ENCODE data around the gene OVOL3. TPM values are rescaled to one million over a fixed set of nuclear protein-coding genes. Genes with fewer than 3 reads are reported as not detected.
A peak's percentile ranks its signal among the peaks of the same experiment; 100 is the strongest.

Gene OVOL3
- total and polyA plus RNA-seq, 5 donors = not detected

DNA sequence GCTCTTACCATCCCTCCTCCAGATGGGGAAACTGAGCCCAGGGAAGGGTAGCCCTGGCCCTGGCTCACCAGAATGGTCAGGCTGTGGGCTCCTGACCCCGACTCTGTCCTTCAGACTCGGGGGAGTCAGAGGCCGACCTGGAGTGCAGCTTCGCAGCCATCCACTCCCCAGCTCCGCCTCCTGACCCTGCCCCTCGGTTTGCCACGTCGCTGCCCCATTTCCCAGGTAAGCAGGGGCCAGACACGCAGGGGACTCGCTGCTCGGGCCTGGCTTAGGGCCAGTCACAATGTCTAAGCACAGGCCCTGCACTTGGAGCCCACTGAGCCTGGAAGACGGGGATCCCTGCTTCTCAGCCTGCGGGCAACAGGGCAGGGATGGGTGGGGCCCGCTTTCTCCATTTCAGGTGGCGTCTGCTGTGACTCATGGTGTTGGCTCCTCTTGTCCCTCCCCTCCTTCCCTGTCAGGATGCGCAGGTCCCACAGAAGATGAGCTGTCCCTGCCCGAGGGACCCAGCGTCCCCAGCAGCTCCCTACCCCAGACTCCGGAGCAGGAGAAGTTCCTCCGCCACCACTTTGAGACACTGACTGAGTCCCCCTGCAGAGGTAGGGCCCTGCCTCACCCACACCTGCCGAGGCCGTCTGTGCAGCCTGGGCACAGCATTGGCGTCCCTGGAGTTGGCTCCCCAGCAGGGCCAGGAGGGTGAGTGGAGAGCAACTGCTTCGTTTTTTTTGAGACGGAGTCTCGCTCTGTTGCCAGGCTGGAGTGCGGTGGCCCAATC lies 9.2 kb upstream of the OVOL3 start:
- intact Hi-C loops (cut with DNase I) = no loop called here

DNA sequence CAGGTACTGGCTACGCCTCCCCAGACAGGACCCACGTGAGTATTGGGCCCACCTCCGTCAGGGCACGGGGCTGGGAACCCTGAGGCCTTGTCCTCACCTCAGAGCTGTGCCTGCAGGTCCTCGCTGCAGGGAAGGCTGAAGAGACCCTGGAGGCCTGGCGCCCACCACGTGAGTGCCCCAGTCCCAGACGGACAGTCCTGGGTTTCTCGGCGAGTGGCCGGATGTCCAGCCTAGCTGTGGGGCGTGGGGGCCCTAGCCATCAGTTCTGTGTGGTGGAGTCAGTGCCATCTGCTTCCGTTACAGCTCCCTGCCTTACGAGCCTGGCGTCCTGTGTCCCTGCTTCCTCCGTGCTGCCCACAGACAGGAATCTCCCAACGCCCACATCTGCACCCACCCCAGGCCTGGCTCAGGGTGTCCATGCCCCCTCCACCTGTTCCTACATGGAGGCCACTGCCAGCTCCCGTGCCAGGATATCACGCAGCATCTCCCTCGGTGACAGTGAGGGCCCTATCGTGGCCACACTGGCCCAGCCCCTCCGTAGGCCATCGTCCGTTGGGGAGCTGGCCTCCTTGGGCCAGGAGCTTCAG lies 7.8 kb upstream of the OVOL3 start:
- peaks cover 2% of the 10 kb centered on the region for H3K4me1 ChIP-seq (ENCODE audit: control insufficient read depth, insufficient read depth, low read length)
- ATAC-seq (no peak), DNase-seq (no peak)
- H3K27me3 ChIP-seq (ENCODE audit: control insufficient read depth, insufficient read depth) = no peaks in the 10 kb centered on the region
- intact Hi-C loops (cut with DNase I) = no loop called here
- WGBS = 92% methylated on average over 24 of the region's 24 CpGs
- no peaks in the 10 kb centered on the region for H3K9me3 ChIP-seq (ENCODE audit: control insufficient read depth, low read length)
- H3K27ac ChIP-seq (ENCODE audit: low read length) = no peak overlapping the region
- H3K4me3 ChIP-seq (ENCODE audit: low read length) = no peak overlapping the region

More for the DNA sequence above, 9.2 kb upstream of the OVOL3 start:
- WGBS = 87% methylated on average over 27 of the region's 27 CpGs
- H3K27ac ChIP-seq (ENCODE audit: low read length) = no peak overlapping the region
- no peaks in the 10 kb centered on the region for H3K27me3 ChIP-seq (ENCODE audit: control insufficient read depth, insufficient read depth)
- no peak for ATAC-seq
- no peak for DNase-seq
- no peaks in the 10 kb centered on the region for H3K9me3 ChIP-seq (ENCODE audit: control insufficient read depth, low read length)
- no peak overlapping the region for H3K4me3 ChIP-seq (ENCODE audit: low read length)
- H3K4me1 ChIP-seq (ENCODE audit: control insufficient read depth, insufficient read depth, low read length) = peaks cover 2% of the 10 kb centered on the region

DNA sequence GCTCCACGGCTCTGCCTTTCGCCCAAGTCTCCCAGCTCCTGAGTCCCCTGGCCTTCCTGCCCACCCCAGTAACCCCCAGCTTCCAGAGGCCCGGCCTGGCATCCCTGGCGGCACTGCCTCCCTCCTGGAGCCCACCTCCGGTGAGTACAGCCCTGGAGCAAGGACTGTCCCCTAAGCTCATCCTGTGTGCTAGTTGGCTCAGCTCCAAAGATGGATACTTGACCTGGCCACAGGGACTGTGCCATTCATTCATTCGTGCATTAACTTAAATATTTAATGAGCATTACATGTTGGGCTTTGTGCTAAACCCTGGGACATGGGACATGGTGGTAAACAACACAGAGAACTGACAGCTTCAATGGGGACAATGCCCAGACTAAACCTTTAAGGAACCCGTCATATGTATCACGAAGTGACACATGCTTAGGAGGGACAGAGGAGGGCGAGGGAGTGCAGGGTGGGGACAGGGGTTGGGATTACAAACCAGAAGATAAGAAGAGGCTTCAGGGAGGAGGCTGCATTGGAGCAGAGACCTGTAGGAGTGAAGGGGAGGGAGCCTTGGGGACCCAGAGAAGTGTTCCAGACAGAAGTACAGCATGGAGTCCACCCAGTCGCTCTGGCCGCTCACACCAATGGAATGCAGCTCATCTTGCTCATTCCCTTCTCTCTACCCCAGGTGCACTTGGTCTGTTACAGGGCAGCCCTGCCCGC lies 6.9 kb upstream of the OVOL3 start:
- Histone ChIP-seq H3K27me3 (ENCODE audit: control insufficient read depth, insufficient read depth) (no peaks in the 10 kb centered on the region), H3K27ac (ENCODE audit: low read length) (no peak overlapping the region), H3K9me3 (ENCODE audit: control insufficient read depth, low read length) (no peaks in the 10 kb centered on the region), H3K4me3 (ENCODE audit: low read length) (no peak overlapping the region), H3K4me1 (ENCODE audit: control insufficient read depth, insufficient read depth, low read length) (peaks cover 2% of the 10 kb centered on the region)
- WGBS = 92% methylated on average over 12 of the region's 12 CpGs
- ATAC-seq = no peak
- DNase-seq = no peak
- intact Hi-C loops (cut with DNase I) = no loop called here

DNA sequence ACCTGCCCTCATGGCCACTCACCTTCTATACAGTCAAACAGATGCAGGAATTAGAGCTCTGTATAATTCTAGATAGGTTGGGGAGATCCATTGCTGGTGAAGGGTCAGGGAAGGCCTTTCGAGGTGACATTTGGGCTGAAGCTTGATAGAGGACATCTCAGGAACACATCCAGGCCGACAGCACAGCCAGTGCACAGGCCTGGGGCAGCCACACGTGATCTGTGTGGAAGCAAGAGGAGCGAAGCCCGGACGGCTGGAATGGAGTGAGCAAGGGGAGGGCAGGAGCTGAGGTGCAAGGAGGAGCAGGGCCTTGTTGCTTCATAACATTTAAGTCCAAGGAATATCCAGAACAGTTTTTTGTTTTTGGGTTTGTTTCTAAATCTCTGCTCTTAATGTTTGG lies 4.5 kb upstream of the OVOL3 start:
- DNase-seq = no peak
- no peak for ATAC-seq
- Histone ChIP-seq H3K27ac (ENCODE audit: low read length) (no peak overlapping the region), H3K27me3 (ENCODE audit: control insufficient read depth, insufficient read depth) (no peaks in the 10 kb centered on the region), H3K4me3 (ENCODE audit: low read length) (no peak overlapping the region), H3K4me1 (ENCODE audit: control insufficient read depth, insufficient read depth, low read length) (no peaks in the 10 kb centered on the region), H3K9me3 (ENCODE audit: control insufficient read depth, low read length) (no peaks in the 10 kb centered on the region)
- intact Hi-C loops (cut with DNase I) = no loop called here
- 84% methylated on average over 6 of the region's 6 CpGs for WGBS

DNA sequence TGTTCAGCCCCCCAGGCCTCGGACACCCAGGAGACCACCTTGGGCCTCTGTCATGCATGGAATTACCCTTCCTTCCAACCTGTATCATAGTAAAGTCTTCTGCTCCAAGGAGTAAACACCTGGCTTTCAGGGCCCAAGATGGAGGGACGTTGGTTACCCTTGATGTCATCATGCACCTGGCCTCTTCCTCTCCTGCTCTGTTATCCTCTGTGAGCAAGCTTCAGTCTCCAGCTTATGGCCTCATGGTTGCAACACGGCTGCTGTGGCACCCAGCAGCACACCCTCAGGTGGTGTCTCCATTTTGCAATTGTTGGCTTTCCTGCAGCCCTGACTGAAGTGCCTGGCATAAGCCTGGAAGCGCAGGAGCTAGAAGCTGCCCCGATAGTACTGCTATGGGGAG lies 4.0 kb upstream of the OVOL3 start:
- H3K27ac ChIP-seq (ENCODE audit: low read length) = no peak overlapping the region
- WGBS = 92% methylated on average over 5 of the region's 5 CpGs

DNA sequence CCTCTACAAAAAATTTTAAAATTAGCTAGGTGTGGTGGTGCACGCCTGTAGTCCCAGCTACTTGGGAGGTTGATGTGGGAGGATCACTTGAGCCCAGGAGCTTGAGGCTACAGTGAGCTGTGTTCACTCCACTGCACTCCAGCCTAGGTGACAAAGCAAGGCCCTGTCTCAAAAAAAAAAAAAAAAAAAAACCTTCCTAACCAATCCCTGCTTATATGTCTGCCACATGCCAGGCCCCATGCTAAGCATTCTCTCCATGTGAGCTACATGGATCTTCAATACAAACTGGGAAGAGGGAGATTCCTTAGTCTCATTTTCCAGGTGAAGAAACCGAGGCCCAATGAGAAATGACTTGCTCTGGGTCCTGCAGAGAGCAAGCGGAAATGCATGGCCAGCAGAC lies 2.3 kb upstream of the OVOL3 start:
- Histone ChIP-seq H3K4me3 (ENCODE audit: low read length) (no peak overlapping the region), H3K4me1 (ENCODE audit: control insufficient read depth, insufficient read depth, low read length) (no peaks in the 10 kb centered on the region), H3K9me3 (ENCODE audit: control insufficient read depth, low read length) (no peaks in the 10 kb centered on the region), H3K27me3 (ENCODE audit: control insufficient read depth, insufficient read depth) (no peaks in the 10 kb centered on the region), H3K27ac (ENCODE audit: low read length) (no peak overlapping the region)
- WGBS = 99% methylated on average over 3 of the region's 3 CpGs
- intact Hi-C loops (cut with DNase I) = no loop called here
- DNase-seq (no peak), ATAC-seq (no peak)

More for the DNA sequence above, 4.0 kb upstream of the OVOL3 start:
- no peaks in the 10 kb centered on the region for H3K27me3 ChIP-seq (ENCODE audit: control insufficient read depth, insufficient read depth)
- no peak overlapping the region for H3K4me3 ChIP-seq (ENCODE audit: low read length)
- no peaks in the 10 kb centered on the region for H3K4me1 ChIP-seq (ENCODE audit: control insufficient read depth, insufficient read depth, low read length)
- intact Hi-C loops (cut with DNase I) = no loop called here
- ATAC-seq (no peak), DNase-seq (no peak)
- H3K9me3 ChIP-seq (ENCODE audit: control insufficient read depth, low read length) = no peaks in the 10 kb centered on the region

DNA sequence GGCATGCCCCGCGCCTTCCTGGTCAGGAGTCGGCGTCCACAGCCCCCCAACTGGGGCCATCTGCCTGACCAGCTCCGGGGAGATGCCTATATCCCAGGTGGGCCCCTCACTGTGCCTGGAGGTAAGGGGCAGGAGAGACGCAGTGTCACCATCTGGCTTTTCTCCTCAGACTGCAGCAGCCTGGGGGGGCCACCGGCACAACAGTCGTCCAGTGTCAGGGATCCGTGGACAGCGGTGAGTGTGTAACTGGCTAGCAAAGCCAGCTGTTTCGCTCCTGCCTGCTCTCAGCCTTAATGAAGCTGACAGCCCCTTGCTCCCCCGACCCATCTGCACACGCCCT lies 227 bp downstream of the OVOL3 start:
- Histone ChIP-seq H3K9me3 (ENCODE audit: control insufficient read depth, low read length) (no peaks in the 10 kb centered on the region), H3K4me3 (ENCODE audit: low read length) (no peak overlapping the region), H3K4me1 (ENCODE audit: control insufficient read depth, insufficient read depth, low read length) (no peaks in the 10 kb centered on the region), H3K27ac (ENCODE audit: low read length) (no peak overlapping the region), H3K27me3 (ENCODE audit: control insufficient read depth, insufficient read depth) (no peaks in the 10 kb centered on the region)
- DNase-seq = no peak
- no peak for ATAC-seq
- intact Hi-C loops (cut with DNase I) = loop anchor here in 2 of 4 donors (5.0 to 10.0 kb wide), 3 partner anchors 46 to 116 kb away; partner anchors contain the start of gene SDHAF1 (in 1 of the 2)
- 77% methylated on average over 13 of the region's 13 CpGs for WGBS

DNA sequence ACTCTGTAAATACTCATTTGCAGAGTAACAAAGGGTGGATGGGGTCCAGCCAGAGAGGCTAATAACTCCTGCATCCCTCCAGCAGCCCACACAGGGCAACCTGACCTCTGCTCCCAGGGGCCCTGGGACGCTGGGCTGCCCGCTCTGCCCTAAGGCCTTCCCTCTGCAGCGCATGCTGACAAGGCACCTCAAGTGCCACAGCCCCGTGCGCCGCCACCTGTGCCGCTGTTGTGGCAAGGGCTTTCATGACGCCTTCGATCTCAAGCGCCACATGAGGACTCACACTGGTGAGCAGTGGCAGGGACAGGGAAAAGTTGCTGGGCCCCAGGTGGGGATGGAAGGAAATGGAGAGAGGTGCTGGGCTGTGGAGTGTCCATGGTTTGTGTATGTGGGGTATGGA lies 1.7 kb downstream of the OVOL3 start:
- intact Hi-C loops (cut with DNase I) = loop anchor here in 2 of 4 donors (5.0 to 10.0 kb wide), 3 partner anchors 48 to 118 kb away; partner anchors contain the start of gene SDHAF1 (in 1 of the 2)
- ATAC-seq = no peak
- WGBS = 95% methylated on average over 10 of the region's 10 CpGs

DNA sequence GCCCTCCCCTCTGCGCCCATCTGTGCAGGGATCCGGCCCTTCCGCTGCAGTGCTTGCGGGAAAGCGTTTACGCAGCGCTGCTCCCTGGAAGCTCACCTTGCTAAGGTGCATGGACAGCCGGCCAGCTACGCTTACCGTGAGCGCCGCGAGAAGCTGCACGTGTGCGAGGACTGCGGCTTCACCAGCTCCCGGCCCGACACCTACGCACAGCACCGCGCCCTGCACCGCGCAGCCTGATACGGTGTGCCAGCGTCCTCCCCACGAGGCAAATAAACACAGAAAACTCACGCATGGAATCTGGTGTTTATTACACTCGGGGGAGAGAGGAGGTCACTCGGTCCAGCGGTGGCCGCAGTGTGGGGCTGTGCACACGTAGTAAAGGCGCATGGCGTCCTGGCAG lies 2.5 kb downstream of the OVOL3 start:
- ATAC-seq (no peak), DNase-seq (peak in 1 of 3 donors; percentile 69)
- H3K4me1 ChIP-seq (ENCODE audit: control insufficient read depth, insufficient read depth, low read length) = no peaks in the 10 kb centered on the region
- H3K9me3 ChIP-seq (ENCODE audit: control insufficient read depth, low read length) = no peaks in the 10 kb centered on the region
- H3K27ac ChIP-seq (ENCODE audit: low read length) = no peak overlapping the region
- H3K27me3 ChIP-seq (ENCODE audit: control insufficient read depth, insufficient read depth) = no peaks in the 10 kb centered on the region
- 94% methylated on average over 34 of the region's 34 CpGs for WGBS
- no peak overlapping the region for H3K4me3 ChIP-seq (ENCODE audit: low read length)
- intact Hi-C loops (cut with DNase I) = loop anchor here in 2 of 4 donors (5.0 to 10.0 kb wide), 3 partner anchors 49 to 119 kb away; partner anchors contain the start of gene SDHAF1 (in 1 of the 2)

More for the DNA sequence above, 1.7 kb downstream of the OVOL3 start:
- Histone ChIP-seq H3K27me3 (ENCODE audit: control insufficient read depth, insufficient read depth) (no peaks in the 10 kb centered on the region), H3K9me3 (ENCODE audit: control insufficient read depth, low read length) (no peaks in the 10 kb centered on the region), H3K4me1 (ENCODE audit: control insufficient read depth, insufficient read depth, low read length) (no peaks in the 10 kb centered on the region), H3K4me3 (ENCODE audit: low read length) (no peak overlapping the region), H3K27ac (ENCODE audit: low read length) (no peak overlapping the region)
- no peak for DNase-seq

DNA sequence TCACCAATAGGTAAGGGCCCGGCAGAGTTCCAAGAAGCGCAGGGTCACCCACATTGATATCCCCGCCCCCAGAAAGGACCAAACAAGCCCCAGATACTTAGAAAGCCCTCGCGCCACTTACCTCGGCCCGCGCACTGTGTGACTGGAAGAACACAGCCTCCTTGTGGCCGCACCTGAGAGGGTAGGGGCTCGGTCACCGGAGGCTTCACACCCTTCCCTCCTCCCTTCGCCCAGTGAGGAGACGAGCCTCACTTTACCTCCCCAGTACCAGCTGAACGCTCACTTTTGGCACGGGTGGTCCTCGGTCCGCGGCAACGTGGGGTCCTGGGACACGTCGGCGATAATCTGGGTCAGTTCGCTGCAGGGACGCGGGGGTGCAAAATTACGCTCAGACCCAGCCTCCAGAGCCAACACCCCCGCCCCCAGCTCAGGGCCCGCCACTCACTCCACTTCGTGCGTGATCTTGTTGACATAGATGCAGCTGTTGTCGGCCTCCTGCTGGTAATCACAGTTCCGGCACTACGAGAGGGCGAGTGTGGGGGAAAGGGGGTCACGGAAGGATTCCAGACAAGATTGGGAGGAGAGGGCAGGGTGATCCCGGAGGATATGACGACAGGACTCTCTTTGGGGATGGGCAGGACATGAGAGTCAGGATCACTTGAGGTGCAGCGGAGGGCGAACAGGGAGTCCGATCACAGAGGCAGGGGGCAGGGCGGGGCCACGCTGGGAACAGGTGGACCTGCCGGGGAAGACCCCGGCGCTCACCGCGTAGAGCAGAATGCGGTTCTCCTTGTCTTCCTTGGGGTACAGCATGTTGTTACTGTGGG lies 3.2 kb downstream of the OVOL3 start:
- intact Hi-C loops (cut with DNase I) = loop anchor here in 2 of 4 donors (5.0 to 10.0 kb wide), 3 partner anchors 49 to 119 kb away; partner anchors contain the start of gene SDHAF1 (in 1 of the 2)
- peak in 1 of 3 donors; percentile 74 for DNase-seq
- no peaks in the 10 kb centered on the region for H3K9me3 ChIP-seq (ENCODE audit: control insufficient read depth, low read length)
- peak; percentile 0 to 9 for ATAC-seq
- H3K4me1 ChIP-seq (ENCODE audit: control insufficient read depth, insufficient read depth, low read length) = no peaks in the 10 kb centered on the region
- H3K27me3 ChIP-seq (ENCODE audit: control insufficient read depth, insufficient read depth) = no peaks in the 10 kb centered on the region
- peak overlapping the region; percentile 62 for H3K4me3 ChIP-seq (ENCODE audit: low read length)
- H3K27ac ChIP-seq (ENCODE audit: low read length) = peak overlapping the region; percentile 61
- 11% methylated on average over 48 of the region's 48 CpGs for WGBS

All from right cardiac atrium (tissue), 5 donors.